ENCODE data around the gene CSF1R. TPM values are rescaled to one million over a fixed set of nuclear protein-coding genes. Genes with fewer than 3 reads are reported as not detected.

Gene CSF1R
- total and polyA plus RNA-seq, 2 donors (not counting 3 experiments of a cell fraction or from before 2014, with no cell fraction given), result not detected

DNA sequence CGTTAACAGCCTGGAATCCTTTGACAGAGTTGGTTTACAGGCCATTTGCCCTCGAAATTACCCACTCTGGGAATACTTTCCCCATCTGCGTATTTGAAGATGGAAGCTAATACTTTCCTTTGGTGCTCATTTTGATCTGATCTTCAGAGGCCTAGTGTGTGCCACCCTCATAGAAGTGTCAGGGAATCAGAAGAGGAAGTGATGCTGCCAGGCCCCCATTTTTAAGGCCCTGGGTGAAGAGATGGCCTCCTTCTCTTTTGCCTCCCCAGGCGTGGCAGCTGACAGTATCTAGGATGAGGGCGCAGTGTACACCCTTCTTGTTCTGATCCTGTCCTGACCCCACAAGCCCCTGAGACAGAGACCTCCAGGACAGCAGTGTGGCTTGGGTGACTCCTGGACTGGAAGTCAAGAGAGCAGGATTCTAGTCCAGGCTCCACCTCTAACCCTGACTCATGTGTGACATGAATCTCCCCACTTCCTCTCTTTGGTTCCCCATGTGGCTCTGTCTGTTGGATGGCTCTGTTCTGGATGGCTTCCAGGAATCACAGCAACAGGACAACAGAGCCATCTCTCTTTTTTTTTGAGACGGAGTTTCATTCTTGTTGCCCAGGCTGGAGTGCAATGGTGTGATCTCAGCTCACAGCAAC lies 27.8 kb downstream of the CSF1R start:
- Histone ChIP-seq H3K9me3 (replicated peaks; ENCODE audit: control insufficient read depth, insufficient read depth, low read length) (no peaks in the 10 kb centered on the region), H3K27ac (ENCODE audit: insufficient read depth, low read depth, low read length) (no peak overlapping the region), H3K4me3 (replicated peaks in 1 of 3; ENCODE audit: insufficient read depth in 1 of 3, low read depth in 1 of 3, low read length in 3 of 3) (no peak overlapping the region), H3K9ac (replicated peaks; ENCODE audit: extremely low read depth, insufficient read depth, low read length) (no peak overlapping the region), H4K20me1 (replicated peaks; ENCODE audit: control insufficient read depth, extremely low read depth, insufficient read depth, low read length) (no peaks in the 10 kb centered on the region), H2AFZ (ENCODE audit: low read depth, low read length) (no peak overlapping the region), H3K27me3 (ENCODE audit: control insufficient read depth in 2 of 2, insufficient read depth in 2 of 2, low read length in 2 of 2) (no peaks in the 10 kb centered on the region), H3K9me1 (replicated peaks; ENCODE audit: control insufficient read depth, extremely low read depth, insufficient read depth, low read length) (no peaks in the 10 kb centered on the region), H3K79me2 (ENCODE audit: control insufficient read depth, insufficient read depth, low read length) (no peaks in the 10 kb centered on the region), H3K4me1 (ENCODE audit: control insufficient read depth, extremely low read depth, insufficient read depth, low read length) (no peaks in the 10 kb centered on the region), H3K36me3 (ENCODE audit: control insufficient read depth in 2 of 2, extremely low read depth in 1 of 2, insufficient read depth in 2 of 2, low read length in 2 of 2) (peaks cover 2 to 20% of the 10 kb centered on the region in 2 experiments), H3K4me2 (ENCODE audit: insufficient read depth, low read length) (no peak overlapping the region)
- BruUV-seq (replicated peaks), result no TSS peak
- ChIA-PET CTCF (no interaction called here), POLR2A (no interaction called here)
- DNase-seq (ENCODE audit: low read depth, low spot score) (no peak), FAIRE-seq (peak; percentile 46)
- intact Hi-C loops (cut with micrococcal nuclease) (no loop called here), dilution Hi-C loops (cut with MboI; ENCODE audit: extremely low pct_ligation_motif_present, low sequenced_read_pairs) (no loop called here)
- TF ChIP-seq FOS (IDR thresholded peaks at IDR 0.05; ENCODE audit: borderline replicate concordance, insufficient read depth, low read length) (peak; percentile 43), POLR2A (IDR thresholded peaks at IDR 0.05; ENCODE audit: low read depth, low read length) (no peak)

DNA sequence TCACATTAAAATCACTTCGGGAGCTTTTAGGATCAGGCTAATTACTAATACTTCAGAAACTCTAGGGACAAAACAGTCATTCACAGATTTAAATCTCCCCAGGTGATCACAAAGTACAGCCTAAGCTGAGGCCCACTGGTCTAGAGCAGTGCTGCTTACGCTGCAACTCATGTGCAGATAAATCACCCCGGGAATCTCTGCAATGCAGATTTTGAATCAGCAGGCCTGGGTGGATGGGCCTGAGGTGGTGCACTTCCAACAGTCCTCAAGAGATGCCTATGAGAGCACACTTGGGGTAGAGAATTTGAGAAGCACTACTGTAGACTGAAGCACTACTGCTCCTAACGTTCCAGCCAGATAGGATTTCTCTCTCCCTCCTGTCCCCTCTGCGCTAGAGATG lies 28.4 kb downstream of the CSF1R start:
- Histone ChIP-seq H3K4me3 (replicated peaks in 1 of 3; ENCODE audit: insufficient read depth in 1 of 3, low read depth in 1 of 3, low read length in 3 of 3) (no peak overlapping the region), H4K20me1 (replicated peaks; ENCODE audit: control insufficient read depth, extremely low read depth, insufficient read depth, low read length) (no peaks in the 10 kb centered on the region), H3K4me2 (ENCODE audit: insufficient read depth, low read length) (no peak overlapping the region), H2AFZ (ENCODE audit: low read depth, low read length) (no peak overlapping the region), H3K79me2 (ENCODE audit: control insufficient read depth, insufficient read depth, low read length) (no peaks in the 10 kb centered on the region), H3K9me1 (replicated peaks; ENCODE audit: control insufficient read depth, extremely low read depth, insufficient read depth, low read length) (no peaks in the 10 kb centered on the region), H3K9me3 (replicated peaks; ENCODE audit: control insufficient read depth, insufficient read depth, low read length) (no peaks in the 10 kb centered on the region), H3K4me1 (ENCODE audit: control insufficient read depth, extremely low read depth, insufficient read depth, low read length) (peaks cover 6% of the 10 kb centered on the region), H3K27ac (ENCODE audit: insufficient read depth, low read depth, low read length) (no peak overlapping the region), H3K36me3 (ENCODE audit: control insufficient read depth in 2 of 2, extremely low read depth in 1 of 2, insufficient read depth in 2 of 2, low read length in 2 of 2) (peaks cover 2 to 24% of the 10 kb centered on the region in 2 experiments), H3K9ac (replicated peaks; ENCODE audit: extremely low read depth, insufficient read depth, low read length) (no peak overlapping the region), H3K27me3 (ENCODE audit: control insufficient read depth in 2 of 2, insufficient read depth in 2 of 2, low read length in 2 of 2) (no peaks in the 10 kb centered on the region)
- ChIA-PET CTCF (no interaction called here), POLR2A (no interaction called here)
- DNase-seq (ENCODE audit: low read depth, low spot score) (no peak), FAIRE-seq (no peak)
- dilution Hi-C loops (cut with MboI; ENCODE audit: extremely low pct_ligation_motif_present, low sequenced_read_pairs) (no loop called here), intact Hi-C loops (cut with micrococcal nuclease) (no loop called here)
- TF ChIP-seq FOS (IDR thresholded peaks at IDR 0.05; ENCODE audit: borderline replicate concordance, insufficient read depth, low read length) (no peak), EZH2 (IDR thresholded peaks at IDR 0.05; ENCODE audit: borderline replicate concordance, low read depth, low read length, severe bottlenecking) (no peak), MYC (IDR thresholded peaks at IDR 0.05; ENCODE audit: low read depth, low read length) (no peak)
- TF ChIP-seq, protein P1, sequence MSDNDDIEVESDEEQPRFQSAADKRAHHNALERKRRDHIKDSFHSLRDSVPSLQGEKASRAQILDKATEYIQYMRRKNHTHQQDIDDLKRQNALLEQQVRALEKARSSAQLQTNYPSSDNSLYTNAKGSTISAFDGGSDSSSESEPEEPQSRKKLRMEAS (IDR thresholded peaks at IDR 0.05; ENCODE audit: insufficient read depth, insufficient read length), result no peak
- TSS peak; percentile 16 for BruUV-seq (replicated peaks)
